SU-DHL-6 (cell line): ENCODE measurements around the gene CRADD.

ENCODE experiments used
- CTCF ChIP-seq: fragments of 200-600 bp; sonication (generic); IDR thresholded peaks from one replicate; pipeline ENCODE4 v1.5.1; 2017; ENCODE audit warnings: antibody characterized with exemption, mild to moderate bottlenecking, low read length, moderate library complexity; ENCODE audit not compliant: insufficient read depth, poor library complexity, severe bottlenecking
- EZH2phosphoT487 ChIP-seq: fragments of 200-600 bp; sonication (generic), shearing (Covaris generic); conservative IDR thresholded peaks from 2 replicates; pipeline ENCODE4 v1.6.1; 2018; ENCODE audit warnings: mild to moderate bottlenecking, antibody characterized with exemption, low read length, moderate library complexity, mixed read lengths

- TF ChIP-seq CTCF (no peak), EZH2phosphoT487 (no peak)
Measured at GRCh38 chr12:93925585-93926205, 248.5 kb downstream of the CRADD start.
